ENCODE measurements around the gene SAMHD1.
"Not testable (repeated sequence)": the region's sequence is repeated elsewhere in the genome, so short reads cannot be mapped to it uniquely, and the experiment has no call there.

SAMHD1 gene

GRCh38 chr20:36852187-36852586, 99.3 kb downstream of the SAMHD1 start:
- DNase-seq (ENCODE audit: low read depth in 2 of 2) = no peak

DNA sequence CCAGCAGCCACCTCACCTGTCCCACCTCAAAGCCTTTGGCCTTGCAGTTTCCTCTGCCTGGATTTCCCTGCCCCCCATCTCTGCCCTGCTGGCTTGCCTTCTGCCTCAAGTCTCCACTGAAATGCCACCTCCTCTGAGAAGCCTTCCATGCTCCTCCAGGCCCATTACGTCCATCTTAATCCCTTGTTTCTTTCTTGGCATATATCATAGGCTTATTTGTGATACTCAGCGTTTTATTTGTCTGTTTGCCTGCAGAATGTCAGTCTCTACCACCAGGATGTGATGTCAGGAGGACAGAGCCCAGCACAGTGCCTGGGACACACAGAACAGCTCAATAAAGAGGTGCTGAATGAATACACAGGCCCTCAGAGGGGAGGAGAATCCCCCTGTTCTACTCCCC, 100.0 kb downstream of the SAMHD1 start:
- no peak for DNase-seq (ENCODE audit: low read depth in 2 of 2)

- DNase-seq (ENCODE audit: low read depth in 2 of 2) = no peak
These were observed 100.7 kb downstream of the SAMHD1 start for GRCh38 chr20:36850759-36851158.

GRCh38 chr20:36849333-36850065, 102.0 kb downstream of the SAMHD1 start:
- no peak for DNase-seq (ENCODE audit: low read depth in 2 of 2)

- no peak for DNase-seq (ENCODE audit: low read depth in 2 of 2)
These were observed 102.8 kb downstream of the SAMHD1 start for GRCh38 chr20:36848677-36849076.

DNA sequence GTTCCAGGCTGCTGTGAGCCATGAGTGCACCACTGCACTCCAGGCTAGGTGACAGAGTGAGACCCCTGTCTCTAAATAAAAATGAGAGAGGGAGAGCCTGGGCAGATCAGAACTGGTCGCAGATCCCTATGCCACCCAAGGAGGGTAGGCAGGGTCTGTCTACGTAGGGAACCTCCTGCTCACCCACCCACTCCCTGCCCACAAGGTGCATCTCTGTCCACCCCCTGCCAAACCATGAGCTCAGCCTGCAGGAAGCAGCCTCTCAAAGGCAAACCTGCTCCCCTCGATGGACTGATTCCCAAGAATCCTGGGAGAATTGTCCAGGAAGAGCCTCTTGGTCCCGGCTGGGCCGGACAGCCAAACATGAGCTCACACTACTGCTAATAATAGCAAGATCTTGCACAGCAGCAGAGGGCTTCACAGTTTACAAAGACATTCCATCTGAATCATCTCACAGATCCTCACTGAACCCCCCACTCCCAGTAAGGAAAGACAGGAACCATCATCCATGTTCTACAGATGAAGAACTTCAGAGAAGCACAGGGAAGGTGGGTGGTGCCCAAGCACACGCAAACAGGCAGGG, 103.3 kb downstream of the SAMHD1 start:
- DNase-seq (ENCODE audit: low read depth in 2 of 2) = no peak

GRCh38 chr20:36847710-36848040, 103.8 kb downstream of the SAMHD1 start:
- no peak for DNase-seq (ENCODE audit: low read depth in 2 of 2)

- DNase-seq (ENCODE audit: low read depth in 2 of 2) = no peak
These were observed 104.3 kb downstream of the SAMHD1 start for GRCh38 chr20:36847009-36847709.

DNA sequence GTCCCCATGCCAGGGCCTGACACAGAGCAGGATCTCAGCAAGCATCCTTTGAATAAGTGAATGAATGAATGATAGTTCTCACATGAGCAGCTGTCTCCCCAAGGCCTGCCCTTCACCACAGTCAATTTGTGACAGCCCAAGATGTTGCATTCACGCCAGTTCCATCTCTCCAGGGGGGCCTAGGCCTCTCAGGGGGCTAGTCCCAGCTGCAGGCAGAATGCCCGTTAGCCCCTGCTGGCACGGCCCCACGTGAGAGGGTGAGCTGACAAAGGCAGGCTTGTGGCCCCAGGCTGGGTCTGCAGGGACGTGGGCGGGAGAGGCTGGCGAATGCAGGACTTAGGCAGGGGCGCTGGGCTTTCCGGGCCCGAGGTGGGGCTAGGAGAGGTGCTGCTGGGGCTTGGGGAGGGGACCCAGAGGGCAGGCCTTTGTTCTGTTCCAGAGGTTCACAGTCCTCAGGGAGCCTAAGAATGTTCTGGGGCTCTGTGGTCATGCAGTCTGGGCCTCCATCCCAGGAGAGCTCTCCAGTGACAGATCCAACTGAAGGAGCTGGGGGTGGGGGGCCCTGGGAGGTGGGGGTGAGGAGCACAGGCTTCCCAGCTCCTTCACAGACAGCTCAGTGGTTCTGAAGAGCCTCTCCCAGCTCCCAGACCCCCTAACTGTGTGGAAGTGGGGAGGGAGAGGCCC, 106.1 kb downstream of the SAMHD1 start:
- DNase-seq (ENCODE audit: low read depth in 2 of 2) = no peak

DNA sequence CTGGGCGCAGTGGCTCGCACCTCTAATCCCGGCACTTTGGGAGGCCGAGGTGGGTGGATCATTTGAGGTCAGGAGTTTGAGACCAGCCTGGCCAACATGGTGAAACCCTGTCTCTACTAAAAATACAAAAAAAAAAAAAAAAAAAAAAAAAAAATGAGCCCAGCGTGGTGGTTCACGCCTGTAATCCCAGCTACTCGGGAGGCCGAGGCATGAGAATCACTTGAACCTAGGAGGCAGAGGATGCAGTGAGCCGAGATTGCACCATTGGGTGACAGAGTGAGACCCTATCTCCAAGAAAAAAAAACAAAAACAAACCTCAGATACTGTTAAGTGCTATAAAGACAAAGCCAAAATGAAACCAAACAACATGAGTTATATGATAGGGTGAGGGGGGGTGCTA, 110.5 kb downstream of the SAMHD1 start:
- DNase-seq (ENCODE audit: low read depth in 2 of 2) = not testable (repeated sequence)
